HEK293 (cell line): ENCODE data around the gene GNG12.

Source experiments
- KLF16 ChIP-seq: fragments of 450-650 bp; formaldehyde crosslinking; IDR thresholded peaks from 2 replicates; pipeline ENCODE4 v1.5.1; 2017; ENCODE audit warnings: missing biosample characterization, missing genetic modification characterization
- SETDB1 ChIP-seq: IDR thresholded peaks from one replicate; pipeline ENCODE4 v1.6.1; 2017; ENCODE audit warnings: mild to moderate bottlenecking, low read length, moderate library complexity, mixed read lengths; ENCODE audit not compliant: insufficient read length
- TF ChIP-seq, protein P1 (sequence below): fragments of 450-650 bp; formaldehyde crosslinking; conservative IDR thresholded peaks from 2 replicates; pipeline ENCODE4 v1.5.1; 2016; ENCODE audit warnings: low read depth, missing biosample characterization, missing genetic modification characterization
- TF ChIP-seq, protein P2 (sequence below): fragments of 450-650 bp; formaldehyde crosslinking; IDR thresholded peaks from 2 replicates; pipeline ENCODE4 v1.5.1; 2016; ENCODE audit warnings: missing biosample characterization, missing genetic modification characterization

DNA sequence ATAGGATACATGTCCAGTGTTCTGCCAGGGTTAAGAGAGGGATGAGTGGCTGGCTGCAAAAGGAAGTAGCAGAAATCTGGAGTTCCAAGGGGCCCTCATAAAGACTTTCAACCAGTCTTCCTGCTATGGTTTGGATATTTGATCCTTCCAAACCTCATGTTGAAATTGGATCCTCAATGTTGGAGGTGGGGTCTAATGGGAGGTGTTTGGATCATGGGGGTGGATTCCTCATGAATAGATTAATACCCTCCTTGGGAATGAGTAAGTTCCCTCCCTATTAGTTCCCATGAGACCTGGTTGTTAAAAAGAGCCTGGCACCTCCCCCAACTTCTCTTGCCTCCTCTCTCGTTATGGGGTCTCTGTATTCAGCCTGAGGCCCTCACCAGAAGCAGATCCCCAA is 10.1 kb upstream of the GNG12 start:
- TF ChIP-seq, protein P1, sequence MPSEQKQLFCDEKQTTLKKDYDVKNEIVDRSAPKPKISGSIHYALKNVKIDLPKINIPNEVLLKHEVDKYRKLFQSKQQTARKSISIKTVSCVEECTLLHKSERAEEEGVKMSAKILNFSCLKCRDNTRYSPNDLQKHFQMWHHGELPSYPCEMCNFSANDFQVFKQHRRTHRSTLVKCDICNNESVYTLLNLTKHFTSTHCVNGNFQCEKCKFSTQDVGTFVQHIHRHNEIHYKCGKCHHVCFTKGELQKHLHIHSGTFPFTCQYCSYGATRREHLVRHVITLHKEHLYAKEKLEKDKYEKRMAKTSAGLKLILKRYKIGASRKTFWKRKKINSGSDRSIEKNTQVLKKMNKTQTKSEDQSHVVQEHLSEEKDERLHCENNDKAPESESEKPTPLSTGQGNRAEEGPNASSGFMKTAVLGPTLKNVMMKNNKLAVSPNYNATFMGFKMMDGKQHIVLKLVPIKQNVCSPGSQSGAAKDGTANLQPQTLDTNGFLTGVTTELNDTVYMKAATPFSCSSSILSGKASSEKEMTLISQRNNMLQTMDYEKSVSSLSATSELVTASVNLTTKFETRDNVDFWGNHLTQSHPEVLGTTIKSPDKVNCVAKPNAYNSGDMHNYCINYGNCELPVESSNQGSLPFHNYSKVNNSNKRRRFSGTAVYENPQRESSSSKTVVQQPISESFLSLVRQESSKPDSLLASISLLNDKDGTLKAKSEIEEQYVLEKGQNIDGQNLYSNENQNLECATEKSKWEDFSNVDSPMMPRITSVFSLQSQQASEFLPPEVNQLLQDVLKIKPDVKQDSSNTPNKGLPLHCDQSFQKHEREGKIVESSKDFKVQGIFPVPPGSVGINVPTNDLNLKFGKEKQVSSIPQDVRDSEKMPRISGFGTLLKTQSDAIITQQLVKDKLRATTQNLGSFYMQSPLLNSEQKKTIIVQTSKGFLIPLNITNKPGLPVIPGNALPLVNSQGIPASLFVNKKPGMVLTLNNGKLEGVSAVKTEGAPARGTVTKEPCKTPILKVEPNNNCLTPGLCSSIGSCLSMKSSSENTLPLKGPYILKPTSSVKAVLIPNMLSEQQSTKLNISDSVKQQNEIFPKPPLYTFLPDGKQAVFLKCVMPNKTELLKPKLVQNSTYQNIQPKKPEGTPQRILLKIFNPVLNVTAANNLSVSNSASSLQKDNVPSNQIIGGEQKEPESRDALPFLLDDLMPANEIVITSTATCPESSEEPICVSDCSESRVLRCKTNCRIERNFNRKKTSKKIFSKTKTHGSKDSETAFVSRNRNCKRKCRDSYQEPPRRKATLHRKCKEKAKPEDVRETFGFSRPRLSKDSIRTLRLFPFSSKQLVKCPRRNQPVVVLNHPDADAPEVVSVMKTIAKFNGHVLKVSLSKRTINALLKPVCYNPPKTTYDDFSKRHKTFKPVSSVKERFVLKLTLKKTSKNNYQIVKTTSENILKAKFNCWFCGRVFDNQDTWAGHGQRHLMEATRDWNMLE = no peak; the same call in 1 of the 2 replicates
- TF ChIP-seq SETDB1 (no peak), KLF16 (tag by site-specific recombination) (no peak)
- TF ChIP-seq, protein P2, sequence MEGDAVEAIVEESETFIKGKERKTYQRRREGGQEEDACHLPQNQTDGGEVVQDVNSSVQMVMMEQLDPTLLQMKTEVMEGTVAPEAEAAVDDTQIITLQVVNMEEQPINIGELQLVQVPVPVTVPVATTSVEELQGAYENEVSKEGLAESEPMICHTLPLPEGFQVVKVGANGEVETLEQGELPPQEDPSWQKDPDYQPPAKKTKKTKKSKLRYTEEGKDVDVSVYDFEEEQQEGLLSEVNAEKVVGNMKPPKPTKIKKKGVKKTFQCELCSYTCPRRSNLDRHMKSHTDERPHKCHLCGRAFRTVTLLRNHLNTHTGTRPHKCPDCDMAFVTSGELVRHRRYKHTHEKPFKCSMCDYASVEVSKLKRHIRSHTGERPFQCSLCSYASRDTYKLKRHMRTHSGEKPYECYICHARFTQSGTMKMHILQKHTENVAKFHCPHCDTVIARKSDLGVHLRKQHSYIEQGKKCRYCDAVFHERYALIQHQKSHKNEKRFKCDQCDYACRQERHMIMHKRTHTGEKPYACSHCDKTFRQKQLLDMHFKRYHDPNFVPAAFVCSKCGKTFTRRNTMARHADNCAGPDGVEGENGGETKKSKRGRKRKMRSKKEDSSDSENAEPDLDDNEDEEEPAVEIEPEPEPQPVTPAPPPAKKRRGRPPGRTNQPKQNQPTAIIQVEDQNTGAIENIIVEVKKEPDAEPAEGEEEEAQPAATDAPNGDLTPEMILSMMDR = no peak
